Stimulated activated CD8-positive, alpha-beta memory T cell treated with anti-CD3 and anti-CD28 coated beads, Interleukin-4, amount 100 ng/mL, for 1 hour (primary cell): Measurements from ENCODE around the gene KRT4.

ENCODE experiments used
- DNase-seq, 2 donors: peaks; one replicate each; pipeline ENCODE4 v3.0.0-alpha.2; 2020; ENCODE audit warnings: low read depth in 2 of 2, low spot score in 1 of 2

Gene KRT4

DNA sequence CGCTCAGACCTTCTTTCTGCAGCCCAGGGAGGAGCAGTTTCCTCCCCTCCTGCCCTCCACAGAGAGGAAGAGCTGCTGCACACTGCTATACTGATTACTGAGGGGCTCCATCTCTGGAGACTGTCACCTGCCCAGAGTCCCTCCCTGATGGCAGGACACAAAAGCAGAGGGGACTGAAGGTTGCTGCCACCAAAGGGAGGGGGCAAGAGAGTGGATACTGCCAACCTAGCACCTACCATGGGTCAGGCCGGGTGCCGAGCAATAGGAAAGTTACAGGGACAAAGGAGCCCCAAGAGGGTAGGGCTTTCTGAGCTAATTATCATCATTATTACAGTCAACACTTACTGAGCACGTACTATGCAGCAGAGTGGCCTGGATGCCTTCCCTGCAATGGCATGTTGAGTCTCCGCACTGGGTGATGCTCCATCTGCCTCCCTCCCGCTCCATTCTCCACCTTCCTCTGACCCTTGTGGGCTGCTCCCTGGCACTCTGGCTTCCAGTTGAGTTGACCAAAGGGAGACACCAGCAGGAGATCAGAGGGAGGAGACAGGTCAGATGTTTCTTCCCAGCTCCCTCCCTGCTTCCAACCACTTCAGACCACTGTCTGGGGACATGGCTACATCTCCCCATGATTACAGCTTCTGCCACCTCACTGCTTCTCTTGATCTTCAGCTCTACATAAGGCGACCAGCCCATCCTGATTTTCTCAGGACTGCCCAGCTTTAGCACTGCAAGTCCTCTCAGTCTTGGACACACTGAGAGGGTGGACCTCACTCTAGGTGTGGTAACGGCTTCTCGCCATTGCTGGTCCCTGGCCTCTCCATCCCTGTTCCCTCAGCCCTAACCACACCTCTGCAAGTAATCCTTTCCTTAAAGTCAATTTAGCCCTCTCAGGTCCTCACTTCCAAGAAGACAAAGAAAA lies 22.8 kb upstream of the KRT4 start:
- no peak for DNase-seq

DNA sequence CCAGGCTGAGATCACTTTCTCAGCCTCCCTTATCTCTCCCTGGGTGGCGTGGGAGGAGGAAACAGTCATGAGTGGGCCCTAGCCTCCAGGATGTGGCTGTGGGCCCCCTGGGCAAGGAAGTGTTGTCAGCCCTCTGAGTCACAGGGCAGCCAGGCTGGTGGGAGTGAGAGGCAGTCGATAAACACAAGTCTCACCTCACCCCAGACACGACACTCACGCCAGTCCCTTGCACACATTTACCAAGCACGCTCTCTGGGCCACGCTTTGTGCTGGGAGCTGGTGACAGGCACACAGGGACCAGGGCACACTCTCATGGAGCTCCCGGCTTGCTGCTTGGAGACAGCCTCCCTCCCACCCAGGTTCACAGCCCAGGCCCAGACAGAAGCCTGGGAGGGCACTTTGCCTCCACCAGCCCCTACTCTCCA lies 22.1 kb upstream of the KRT4 start:
- peak; percentile 17 to 19 for DNase-seq

DNA sequence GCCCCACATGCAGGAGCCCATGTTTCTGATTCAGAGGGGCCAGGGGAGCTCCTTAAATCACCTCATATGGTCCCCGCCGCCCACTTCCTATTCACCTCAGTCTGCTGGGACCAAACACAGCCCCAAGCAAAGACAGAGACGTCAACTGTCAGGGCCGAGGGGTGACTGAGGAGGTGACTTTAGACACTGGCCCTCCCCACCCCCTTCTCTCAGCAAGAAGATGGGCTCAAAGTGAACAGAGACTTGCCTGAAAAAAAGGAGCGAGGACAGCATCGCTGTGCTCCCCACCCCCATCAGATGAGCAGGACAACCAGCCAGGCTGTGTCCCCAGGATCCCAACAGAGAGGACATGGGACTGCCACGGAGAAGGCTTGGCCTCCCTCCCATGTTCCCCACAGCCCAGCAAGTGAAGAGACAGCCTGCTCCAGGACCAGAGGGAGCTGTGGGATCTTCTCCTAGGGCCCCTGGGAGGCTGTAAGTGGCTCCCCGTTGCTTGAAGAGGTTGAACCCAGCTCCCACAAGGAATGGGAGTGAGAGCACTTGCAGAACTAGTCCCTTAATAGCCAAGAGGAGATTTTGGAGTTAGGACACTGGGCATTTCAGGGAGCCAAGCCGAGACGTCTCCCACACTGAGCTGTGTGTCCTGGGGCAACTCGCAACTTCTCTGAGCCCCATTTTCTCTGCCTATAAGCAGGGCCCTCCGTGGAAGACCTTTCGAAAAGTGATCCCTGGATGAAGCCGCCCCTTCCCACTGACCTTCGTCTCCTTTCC lies 21.5 kb upstream of the KRT4 start:
- DNase-seq: no peak

DNA sequence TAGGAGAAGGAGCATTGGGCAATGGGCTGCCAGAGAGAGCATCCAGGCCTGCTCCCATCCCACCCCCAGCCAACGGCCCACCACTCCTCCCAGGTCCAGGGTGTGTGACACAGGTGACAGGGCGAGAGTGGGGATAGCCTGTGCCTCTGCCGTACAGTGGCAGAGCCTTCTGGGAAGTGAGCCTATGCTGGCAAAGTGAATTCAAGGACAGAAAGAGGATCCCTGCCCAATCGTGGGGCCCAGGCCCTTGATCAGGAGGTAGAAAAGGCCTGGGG lies 20.7 kb upstream of the KRT4 start:
- no peak for DNase-seq

DNA sequence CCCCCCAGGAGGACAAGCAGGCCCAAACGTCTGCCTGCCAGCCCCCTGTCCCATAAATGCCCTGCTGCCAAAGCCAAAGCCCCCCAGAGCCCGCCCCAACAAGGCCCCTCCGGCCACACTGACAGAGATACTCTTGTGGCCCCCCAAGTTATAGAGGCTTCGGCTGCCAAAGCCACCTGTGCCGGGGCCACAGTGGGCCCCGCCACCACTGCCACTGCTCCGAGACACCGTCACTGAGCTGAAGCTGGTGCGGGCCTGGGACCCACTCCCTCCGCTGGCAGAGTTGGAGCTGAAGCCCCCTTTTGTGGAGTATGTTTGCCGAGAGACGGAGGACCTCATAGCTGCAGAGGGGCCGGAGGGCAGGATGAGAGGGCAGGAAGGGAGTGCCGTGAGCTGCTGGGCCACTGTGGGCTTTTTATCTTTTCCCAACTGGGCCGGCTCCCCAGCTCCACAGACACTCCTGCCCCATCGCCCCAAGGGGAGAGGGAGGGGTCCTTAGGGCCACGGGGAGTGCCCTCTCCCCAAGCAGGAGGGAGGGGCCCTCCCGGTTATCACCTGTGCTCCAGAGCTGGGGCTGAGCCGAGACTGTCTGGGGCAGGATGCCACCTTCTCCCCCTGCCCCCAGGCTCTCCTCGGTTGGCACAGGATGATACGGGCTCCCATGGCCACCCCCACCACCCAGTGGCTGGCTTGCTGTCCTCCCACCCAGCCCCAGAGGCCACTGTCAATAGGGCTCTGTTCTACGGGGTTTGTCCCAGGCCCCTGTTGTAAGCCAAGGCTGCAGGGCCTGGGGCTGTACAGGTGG lies 20.2 kb upstream of the KRT4 start, which contains the start of gene KRT79:
Gene KRT79, minus strand, starts transcription at position 390 of the 805 bp plus-strand sequence. Its CDS starts 51 bp downstream, at position 339.
- DNase-seq: no peak

DNA sequence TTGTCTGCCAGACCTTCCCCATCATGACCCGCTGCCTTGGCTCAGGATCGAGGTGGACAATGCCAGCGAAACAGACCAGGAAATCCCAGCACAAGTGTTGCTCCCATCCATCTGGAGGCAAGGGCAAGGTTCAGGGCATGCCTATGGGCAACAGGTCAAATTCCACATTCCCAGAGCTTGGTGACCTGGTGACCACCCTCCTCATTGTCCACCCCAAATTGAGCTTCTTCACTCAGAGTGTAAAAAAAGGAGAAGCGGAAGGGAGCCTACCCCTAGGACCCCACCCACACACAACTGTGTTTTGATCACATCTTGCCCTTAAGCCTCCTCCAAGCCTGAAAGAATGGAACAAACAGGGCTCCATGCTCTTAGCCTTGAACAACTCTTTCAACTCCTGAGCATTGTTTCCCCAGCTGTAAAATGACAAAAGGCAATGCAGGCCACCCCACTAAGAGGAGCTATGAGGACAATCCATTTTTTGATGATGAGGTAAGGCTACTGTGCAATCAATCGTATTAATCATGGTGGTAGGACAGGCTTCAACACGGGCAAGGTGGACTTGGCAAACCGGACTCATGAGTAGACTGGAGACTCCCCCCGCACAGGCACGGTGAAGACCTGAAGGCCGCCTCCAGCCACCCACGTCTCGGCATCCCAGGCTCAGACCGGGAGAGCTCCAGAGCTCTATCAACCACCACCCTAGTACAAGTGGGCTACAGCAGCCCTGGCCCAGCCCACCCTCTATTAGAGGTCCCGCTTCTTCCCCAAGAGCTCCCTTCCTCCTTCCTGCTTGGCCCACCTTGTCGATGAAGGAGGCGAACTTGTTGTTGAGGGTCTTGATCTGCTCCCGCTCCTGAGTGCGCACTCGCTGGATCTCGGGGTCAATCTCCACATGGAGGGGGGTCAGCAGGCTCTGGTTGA lies 19.3 kb upstream of the KRT4 start:
- no peak for DNase-seq

DNA sequence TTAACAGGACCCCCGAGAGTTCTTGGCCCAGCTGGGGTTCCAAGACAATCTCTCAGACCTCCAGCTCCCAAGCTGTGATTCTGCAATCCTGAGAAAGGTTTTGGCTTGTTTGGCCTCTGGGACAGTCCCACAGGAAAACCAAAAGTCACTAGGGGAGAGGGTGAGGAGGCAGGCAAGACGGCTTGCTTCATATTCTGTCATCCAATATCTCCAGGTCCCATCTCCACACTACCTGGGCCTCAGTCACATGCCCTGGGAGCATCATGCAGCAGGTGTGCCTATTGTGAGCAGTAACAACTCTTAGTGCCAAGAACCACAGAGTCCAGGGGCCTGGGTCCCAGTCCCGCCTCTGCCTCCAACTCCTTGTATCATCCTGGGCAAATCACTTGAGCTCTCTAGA lies 18.5 kb upstream of the KRT4 start:
- no peak for DNase-seq

DNA sequence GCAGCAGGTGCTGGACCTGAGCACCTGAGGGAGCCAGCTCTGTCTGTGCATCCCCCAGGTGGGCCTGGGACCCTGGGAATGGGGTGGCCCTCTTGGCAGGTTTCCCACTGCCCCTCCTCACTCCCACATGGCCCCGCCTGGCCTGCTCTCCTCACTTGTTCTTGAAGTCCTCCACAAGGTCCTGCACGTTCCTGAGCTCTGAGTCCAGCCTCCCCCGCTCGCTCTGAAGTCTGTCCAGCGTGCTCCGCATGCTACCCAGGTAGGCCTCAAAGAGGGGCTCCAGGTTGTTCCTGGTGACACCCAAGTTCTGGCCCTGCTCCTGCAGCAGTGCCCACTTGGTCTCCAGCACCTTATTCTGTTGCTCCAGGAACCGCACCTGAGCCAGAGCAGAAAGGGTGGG lies 17.3 kb upstream of the KRT4 start:
- DNase-seq: no peak

DNA sequence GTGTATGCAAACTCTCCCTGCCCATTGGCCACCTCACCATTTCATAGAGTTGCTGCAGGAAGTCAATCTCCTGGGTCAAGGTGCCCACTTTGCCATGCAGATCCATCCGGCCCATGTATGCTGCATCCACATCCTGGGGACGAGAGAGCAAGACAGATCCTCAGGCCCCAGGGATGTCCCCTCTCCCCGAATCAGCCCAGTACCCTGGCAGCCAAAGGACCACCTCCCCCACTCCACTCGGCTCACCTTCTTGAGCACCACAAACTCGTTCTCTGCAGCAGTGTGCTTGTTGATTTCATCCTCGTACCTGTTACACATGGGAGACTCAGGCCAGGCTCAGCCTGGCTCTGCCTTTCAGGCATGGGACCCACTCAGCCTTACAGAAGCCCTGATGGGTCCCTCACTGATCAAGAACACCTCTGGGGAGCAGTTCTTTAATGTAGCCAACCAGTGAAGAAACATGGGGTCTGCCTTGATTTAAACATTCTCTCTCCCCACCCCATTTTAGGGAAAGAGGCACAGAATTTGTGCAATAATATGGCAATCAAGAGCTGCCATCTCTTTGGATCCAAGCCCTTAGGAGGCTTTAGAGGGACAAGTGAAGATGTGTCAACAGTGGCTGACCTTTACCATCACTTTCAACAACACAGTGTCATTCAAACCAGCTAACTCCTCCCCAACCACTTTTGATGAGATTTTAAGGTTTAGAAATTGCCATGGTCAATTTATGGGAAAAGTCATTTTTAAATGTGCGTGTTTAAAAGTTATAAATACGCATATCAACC lies 16.3 kb upstream of the KRT4 start:
- DNase-seq: no peak

DNA sequence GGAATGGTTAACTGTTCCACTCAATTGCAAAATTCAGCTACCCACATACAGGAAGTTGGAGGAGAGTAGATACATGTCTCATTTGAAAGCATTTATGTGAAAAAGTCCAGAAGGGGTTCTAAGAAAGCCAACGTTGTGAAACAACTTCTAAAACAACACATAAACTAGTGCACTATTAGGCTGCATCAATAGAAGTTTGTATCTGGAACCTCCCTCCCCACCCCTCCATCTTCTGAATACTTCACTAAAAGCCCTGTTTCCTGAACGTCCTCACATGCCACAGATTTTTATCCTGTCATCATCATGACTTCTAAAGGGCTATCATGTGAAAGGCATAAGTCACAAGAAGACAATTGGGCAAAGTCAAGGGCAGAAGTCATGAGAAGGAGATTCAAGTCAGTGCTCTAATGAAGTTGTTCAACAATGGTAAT lies 14.7 kb upstream of the KRT4 start:
- DNase-seq: no peak

DNA sequence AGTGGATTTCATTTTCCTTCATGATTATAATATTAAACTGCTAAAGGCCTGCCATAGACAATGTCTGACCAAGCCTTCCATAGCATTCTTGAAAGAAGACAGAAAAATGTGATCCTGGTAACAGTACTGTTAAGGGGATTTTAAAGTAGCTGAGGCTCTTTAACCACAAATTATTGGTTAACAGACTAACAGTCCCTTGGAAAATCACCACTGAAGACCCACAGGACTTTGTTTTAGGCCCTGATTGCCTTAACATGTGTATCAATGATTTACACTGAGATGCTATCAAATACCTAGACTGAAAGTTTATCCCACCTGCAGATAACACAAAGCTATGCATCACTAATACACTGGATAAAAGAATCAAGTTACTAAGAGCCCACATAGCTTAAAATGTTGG lies 14.2 kb upstream of the KRT4 start:
- no peak for DNase-seq

DNA sequence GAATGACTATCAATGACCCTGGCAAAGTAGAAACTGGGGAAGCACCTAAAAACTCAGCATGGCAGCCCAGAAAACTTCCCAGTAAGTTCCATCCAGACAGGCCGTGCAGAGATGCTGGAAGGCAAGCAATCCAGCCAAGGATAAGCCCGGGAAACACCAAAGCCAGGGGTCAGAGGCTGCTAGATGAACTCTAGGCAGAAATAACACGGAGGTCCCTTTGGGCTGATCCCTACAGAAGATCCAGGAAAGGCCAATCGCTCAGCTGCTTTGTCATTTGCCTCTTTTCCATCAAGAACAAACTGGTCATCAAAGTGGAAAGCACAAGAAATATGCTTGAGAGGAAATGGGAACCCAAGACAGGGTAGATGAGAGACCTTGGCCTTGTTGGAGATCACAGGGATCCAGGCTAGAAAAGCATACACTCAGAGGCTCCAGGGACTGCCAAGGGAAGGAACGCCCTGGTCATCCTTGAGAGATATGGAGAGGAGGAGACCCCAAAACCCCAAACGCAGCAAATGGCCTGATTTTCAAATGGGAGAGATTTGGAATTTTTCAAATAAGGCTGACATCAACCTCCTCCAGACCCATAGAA lies 13.7 kb upstream of the KRT4 start:
- no peak for DNase-seq

DNA sequence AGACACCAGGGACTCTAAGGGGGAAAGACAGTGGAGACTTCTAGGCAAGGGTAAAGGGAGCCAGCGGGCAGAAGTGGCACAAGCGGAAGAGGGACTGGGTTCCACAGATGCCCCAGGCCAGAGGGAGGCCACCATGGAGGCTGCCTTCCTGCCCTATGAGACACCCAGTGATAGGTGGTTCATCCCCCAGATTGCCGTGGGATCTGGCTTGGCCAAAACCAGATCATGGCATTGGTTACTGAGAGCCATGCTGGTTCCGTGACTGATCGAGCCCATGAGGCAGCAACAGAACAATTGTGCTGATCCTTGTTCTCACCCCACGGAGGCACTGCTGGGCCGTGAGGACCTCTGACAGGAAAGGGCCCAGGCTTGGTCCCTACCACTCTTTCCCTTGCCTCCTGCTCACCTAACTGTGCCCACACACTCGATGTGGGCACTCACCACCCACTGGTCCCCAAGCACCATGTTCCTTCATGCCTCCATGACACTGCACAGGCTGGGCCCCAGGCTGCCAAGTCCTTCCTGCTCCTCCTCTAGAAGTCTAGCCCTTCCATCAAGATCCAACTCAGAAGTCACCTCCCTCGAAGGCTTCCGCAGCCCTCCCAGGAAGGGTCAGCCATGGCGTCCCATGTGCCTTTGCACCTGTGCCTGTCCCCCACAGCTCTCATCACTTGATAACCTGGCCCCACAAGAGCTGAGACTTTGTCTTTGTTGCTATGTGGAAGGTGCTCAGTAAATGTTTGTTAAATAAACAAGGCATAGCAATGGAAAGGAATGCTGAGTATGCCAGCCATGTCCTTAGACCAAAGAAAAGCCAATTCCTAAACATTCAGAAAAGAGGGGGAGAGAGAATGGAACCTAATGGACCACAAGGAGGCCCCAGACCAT lies 12.9 kb upstream of the KRT4 start:
- no peak for DNase-seq

DNA sequence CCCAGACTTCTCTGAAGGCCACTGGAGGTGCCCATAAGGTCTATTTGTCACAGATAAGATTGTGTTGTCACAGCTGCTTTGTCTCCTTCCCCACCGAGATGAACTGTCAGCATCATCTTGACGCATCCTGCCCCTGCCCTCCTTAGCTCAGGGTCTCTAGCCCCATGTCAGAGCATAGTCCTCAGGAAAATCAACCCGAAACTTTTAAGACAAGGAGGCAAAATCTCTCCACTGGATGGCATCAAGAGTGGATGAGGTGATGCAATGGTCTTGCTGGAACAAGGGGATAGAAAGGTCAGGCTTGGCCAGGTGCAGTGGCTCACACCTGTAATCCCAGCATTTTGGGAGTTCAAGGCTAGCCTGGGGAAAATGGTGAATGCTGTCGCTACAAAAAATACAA lies 12.0 kb upstream of the KRT4 start:
- DNase-seq: no peak

DNA sequence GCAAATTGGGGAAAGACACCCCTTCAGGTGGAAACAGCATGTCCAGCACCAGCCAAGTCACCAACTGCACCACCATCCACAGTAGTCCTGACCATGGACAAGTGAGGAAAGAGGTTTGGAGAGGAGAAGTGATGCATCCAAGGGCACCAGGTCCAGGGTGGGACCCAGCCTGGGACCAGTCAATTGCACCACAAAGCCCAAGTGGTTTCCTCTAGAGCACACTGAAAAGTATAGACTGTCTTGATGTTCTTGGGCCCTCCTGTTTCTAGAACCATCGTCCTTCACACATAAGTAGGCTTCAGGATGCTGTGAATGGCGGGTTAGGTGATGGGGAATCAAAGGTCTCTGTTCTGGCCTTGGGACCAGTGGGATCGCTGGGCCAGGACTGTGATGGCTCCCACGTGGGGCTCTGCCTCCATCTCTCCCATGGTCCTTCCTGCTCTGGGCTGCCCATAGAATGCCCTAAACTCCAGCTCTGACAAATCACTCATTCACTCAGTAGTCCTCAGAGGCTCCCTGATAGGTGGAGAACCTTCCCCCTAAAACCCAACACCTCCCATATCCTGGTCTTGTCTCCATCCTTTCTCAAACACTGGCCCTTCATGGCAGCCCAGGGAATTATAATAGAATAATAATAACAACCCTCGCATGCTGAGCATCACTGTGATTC lies 11.0 kb upstream of the KRT4 start:
- DNase-seq: no peak

DNA sequence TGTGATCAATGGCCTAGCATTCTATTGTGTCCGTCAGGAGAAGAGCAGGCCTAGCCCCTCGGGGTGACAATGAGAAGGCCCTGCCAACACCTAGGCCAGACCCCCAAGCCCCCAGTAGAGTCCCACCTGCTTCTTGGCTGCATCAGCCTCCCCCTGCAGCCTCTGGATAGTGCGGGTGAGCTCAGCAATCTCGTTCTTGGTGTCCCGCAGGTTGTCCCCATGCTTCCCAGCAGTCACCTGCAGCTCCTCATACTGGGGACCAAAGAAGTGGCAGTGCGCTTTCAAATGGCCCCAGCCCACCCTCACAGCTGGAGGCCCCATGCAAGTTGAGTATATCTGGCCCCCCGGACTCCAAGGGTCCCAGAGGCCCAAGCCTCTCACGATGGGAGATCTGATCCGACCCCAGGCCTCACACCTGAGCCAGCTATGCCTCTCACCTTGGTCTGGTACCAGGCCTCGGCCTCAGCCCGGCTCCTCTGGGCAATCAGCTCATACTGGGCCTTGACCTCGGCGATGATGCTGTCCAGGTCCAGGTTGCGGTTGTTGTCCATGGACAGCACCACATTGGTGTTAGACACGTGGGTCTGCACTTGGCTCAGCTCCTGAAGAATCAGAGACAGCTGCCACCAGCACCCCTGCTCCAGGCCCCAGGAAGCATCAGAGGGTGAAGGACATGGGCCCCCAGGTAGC lies 10.0 kb upstream of the KRT4 start:
- no peak for DNase-seq

DNA sequence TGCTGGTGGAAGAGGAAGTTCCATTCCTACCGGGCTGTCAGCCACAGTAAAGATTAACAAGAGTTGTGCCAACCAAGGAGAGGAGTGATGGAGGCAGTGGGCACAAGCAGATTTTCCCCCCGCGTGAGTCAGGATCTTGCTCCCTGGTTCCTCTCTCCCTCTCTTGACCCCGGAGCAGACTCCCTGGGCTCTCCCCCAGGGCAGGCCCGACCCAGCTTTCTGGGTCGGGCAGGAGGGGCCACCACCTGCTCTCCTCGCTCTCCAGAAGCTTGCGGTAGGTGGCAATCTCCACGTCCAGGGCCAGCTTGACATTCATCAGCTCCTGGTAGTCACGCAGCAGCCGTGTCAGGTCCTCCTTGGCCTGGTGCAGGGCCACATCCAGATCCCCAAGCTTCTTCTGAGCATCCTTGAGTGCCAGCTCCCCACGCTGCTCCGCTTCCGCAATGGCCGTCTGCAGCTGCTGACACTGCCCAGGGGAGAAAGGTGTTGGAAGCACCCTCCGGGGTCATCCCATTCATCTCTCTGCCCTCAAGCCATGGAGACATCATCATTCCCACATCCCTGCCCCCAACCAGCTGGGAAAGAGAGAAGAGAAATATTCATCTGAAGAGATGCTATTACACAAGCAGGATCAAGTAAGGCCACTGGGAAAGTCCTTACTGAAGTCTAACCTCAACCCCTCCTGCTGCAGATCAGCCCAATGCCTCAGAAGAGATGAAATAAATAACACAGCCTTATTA lies 9.0 kb upstream of the KRT4 start:
- DNase-seq: no peak
